GM18861 (cell line): Measurements from ENCODE around the gene WDPCP.
"Not testable (repeated sequence)": the region's sequence is repeated elsewhere in the genome, so short reads cannot be mapped to it uniquely, and the experiment has no call there.

Source experiments
- ATAC-seq: cut with Tn5 transposase; IDR thresholded peaks from one replicate; pipeline ENCODE4 v1.9.1; 2021; ENCODE audit not compliant: unreplicated experiment

Gene WDPCP

DNA sequence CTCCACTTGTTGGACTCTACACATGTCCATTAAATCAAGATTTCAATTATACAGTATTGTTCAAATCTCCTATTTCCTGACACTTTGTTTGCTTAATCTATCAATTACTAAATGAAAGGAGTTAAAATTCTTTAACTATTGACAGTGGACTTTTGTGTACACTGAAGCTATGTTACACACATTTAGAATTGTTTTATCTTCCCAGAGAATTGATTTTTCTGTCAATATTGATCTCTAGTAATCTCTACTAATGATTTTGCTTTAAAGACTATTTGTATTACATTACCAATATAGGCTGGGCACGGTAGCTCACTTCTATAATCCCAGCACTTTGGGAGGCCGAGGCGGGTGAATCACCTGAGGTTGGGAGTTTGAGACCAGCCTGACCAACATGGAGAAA lies 215.7 kb downstream of the WDPCP start:
- ATAC-seq, result no peak

DNA sequence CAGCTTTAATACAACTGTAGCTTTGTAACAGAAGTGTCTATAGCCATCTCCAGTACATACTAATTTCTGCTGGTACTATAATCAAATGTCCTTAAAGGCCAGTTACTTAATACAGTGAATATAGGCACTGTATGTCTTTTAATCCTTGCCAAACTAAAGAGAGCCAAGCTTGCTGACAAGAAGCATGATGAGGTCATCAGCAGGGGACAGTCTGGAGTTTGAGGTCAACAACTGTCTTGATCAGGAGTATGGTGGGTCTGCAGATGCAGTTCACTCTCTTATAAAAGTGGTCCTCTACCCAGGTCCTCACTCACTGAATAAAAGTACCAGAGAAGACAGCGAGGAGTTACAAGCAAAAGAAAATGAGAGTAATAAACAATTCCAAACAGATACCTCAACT lies 219.1 kb downstream of the WDPCP start:
- no peak for ATAC-seq

DNA sequence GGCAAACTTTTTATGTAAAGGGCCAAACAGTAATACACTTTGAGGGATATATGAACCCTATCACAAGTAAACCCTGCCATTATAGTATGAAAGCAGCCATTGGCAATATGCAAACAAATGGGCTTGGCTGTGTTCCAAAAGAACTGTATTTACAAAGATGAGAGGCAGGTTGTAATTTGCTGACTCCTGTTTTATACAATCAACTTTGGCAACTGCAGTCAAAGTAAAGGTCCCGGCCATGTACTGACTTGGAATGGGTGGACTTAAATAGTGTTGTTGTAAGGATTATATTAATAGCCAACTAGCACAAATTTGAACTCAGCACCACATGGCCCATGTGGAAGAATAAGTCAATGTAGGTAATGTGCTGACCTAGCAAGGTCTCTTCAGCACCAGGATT lies 223.4 kb downstream of the WDPCP start:
- no peak for ATAC-seq

DNA sequence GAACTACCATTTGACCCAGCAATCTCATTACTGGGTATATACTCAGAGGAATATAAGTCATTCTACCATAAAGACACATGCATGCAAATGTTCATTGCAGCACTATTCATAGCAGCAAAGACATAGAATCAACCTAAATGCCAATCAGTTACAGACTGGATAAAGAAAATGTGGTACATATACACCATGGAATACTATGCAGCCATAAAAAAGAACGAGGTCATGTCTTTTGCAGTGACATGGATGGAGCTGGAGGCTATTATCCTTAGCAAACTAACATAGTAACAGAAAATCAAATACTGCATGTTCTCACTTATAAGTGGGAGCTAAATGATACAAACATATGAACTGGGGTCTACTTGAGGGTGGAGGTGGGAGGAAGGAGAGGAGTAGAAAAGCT lies 230.6 kb downstream of the WDPCP start:
- not testable (repeated sequence) for ATAC-seq

DNA sequence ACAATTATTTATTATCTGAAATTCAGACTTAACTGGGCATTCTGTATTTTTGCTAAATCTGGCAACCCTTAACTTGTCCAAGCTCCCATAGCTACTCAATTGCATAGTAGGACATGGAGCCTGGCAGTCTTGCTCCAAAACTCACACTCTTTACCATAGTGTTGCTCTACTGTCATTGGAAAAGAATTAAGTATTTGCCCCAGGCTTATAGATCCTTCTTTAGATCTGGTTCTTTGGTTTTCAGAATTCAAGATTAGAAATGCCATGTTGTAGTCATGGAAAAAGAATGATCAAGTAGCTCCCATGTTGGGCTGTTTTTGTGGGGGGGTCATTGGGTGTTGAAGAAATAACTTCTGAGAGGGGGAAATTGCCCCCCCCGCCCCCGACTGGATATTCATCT lies 240.9 kb downstream of the WDPCP start:
- ATAC-seq, result no peak

DNA sequence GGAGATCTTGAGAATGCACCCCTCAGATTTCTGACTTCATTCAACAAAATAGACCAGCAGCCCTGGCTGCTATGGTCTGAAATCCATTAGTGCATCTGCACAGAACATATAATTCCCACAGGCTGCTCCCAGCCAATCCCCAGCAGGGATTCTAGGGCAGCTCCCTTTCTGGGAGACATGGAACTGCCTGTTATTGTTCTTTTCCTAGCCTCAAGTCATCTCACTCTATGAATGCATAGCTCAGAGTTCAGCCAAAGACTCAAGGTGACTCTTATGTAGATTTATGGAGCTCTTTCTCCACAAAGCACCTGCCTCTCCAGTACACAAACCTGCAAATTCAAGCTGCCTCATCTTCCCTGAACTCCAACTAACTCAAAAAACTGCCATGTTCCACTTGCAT lies 241.9 kb downstream of the WDPCP start:
- ATAC-seq, result no peak

DNA sequence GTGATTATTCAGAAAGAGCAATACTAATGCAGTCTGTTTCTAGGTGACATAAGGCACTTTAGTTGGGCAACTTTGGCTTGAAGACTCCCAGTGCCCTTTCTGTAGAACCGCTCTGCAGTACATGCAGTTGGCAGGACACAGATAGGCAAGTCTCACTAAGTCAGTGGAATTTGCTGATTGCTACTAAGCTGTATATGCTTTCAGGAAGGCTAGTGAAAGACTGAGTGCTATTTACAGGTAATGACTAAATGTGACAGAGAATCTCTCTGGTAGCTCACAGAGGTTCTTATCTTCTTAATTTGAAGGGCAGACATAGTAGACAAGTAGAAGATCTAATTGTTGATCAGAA lies 243.0 kb downstream of the WDPCP start:
- no peak for ATAC-seq

DNA sequence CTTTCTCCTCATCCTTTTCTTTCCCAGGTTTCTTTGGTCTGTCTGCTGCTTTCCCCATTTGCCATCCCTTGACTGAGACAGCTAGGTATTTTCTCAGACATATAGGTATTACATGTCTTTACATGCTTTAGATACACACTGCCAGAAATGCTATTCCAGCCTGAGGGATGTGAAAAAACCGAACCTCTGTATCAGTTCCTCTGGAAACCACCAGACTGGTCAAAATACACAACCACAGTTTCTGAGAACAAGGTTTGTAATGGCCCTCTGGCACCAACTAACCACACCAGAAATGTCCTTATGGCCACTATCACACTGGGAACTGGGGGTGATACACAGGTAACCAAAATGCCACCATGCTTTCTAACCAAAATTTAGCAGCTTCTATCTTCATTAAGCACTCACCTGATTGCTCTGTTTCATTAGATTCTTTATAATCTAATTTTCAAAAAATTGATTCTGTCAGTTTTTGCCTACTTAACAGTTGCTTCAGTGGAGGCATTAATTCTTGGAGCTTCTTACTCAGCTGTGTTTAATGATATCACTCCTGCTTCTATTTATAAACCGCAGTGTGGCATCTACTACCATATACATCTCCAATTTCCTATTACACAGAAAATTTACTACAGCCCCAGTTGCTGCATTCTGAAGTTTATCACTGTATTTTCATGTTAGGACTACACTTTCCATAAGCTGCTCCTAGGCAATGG lies 243.5 kb downstream of the WDPCP start:
- ATAC-seq, result no peak

DNA sequence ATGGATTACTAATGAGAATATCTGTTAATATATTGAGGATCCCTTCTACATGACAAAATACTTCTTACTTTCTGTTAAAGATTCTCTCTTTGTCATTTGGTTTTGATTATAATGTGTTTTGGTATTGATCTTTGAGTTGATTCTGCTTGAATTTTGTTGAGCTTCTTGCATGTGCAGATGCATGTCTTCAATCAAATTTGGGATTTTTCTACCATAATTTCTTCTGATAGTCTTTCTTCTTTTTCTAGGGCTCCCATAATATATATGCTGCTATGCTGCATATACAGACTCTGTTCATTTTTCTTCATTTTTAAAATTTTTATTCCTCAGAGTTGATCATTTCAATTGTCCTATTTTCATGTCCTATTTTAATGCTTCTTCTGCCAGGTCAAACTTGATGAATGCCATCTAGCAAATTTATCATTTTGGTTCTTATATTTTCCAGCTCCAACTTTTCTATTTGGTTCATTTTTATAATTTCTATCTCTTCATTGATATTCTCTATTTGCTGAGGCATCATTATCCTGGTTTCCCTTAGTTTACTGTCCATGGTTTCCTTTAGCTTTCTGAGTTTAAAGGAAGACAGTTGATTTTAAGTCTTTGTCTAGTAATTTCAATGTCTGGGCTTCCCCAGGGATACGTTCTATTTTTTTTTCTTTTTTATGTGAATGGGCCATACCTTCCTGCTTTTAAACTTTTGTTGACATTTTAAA lies 244.7 kb downstream of the WDPCP start:
- ATAC-seq, result no peak

DNA sequence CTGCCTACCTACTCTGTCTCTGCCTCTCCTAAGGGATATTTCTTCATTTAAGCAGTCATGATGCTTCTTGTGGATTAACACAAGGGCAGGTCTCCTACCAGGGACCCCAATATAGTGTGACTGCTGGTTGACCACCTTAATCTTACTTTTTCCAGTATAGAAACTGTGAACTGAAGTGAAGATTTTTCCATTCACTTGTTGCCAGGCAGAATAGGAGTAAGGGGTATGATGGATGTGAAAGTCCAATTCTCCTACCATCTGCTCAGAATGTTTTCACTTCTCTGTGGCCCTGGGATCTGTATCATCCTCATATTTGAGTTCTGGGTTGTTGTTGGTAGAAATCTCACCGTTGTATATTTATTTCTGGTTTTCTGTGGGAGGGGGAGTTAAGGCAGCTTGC lies 247.8 kb downstream of the WDPCP start:
- ATAC-seq, result no peak

DNA sequence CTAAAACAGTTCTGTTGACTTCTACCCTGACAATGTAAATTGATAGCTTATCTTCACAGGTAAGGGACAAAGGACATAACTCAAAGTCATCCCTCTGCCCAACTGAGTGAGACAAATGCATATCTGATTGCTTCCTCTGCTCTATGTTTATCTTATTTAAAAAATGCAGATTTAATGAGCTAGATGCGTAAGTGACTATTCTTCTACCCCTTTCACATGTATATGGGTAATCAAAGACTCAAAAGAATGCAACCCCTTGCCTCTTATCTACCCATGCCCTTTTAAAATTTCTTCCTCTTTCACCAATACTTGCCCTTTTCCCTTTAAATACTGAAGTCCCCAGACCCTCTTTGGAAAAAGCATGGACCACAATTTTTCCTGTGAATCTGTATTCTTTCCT lies 253.4 kb downstream of the WDPCP start:
- no peak for ATAC-seq

DNA sequence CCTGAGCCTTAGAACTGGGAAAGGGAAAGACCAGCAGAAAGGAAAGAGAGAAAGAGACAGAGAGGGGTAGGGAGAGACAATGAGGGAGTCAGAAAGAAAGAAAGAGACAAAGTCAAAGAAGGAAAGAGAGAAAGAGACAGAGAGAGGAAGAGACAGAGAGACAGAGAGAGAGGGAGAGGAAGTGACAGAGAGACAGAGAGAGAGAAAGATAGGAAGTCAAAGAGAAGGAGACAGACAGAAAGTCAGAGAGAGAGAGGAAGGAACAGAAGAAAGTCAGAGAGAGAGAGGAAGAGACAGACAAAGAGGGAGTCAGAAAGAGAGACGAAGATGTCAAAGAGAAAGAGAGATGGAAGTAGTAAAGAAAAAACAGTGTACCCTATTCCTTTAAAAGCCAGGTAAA lies 261.8 kb downstream of the WDPCP start:
- ATAC-seq, result no peak

DNA sequence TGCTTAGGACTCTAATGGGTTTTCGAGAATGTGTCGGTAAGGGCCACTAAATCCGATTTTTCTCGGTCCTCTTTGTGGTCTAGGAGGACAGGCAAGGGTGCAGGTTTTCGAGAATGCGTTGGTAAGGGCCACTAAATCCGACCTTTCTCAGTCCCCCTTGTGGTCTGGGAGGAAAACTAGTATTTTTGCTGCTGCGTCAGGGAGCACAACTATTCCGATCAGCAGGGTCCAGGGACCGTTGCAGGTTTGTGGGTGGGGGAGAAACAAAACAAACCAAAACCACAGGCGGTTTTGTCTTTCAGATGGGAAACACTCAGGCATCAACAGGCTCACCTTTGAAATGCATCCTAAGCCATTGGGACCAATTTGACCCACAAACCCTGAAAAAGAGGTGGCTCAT lies 264.6 kb downstream of the WDPCP start:
- not testable (repeated sequence) for ATAC-seq

DNA sequence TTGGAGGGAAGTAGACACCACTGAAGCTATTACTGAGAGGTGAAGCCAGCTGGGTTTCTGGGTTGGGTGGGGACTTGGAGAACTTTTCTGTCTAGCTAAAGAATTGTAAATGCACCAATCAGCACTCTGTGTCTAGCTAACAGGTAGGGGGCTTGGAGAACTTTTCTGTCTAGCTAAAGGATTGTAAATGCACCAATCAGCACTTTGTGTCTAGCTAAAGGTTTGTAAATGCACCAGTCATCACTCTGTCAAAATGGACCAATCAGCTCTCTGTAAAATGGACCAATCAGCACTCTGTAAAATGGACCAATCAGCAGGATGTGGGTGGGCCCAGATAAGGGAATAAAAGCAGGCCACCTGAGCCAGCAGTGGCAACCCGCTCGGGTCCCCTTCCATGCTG lies 266.3 kb downstream of the WDPCP start:
- ATAC-seq, result not testable (repeated sequence)

DNA sequence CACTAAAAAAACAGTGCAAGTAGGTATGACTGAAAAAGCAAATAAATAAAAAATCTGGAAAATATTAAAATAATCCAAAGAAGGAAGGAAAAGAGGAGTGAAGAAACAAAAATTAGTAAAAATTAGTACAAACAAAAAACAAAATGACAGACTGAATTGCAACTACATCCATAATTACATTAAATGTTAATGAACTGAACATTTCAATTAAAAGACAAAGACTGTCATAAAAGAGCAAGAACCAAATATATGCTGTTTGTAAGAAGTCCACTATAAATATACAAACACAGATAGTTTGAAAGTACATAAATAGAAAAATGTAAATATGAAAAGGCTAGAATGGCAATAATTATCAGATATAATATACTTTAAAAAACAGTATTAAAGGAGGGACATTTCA lies 267.6 kb downstream of the WDPCP start:
- no peak for ATAC-seq

DNA sequence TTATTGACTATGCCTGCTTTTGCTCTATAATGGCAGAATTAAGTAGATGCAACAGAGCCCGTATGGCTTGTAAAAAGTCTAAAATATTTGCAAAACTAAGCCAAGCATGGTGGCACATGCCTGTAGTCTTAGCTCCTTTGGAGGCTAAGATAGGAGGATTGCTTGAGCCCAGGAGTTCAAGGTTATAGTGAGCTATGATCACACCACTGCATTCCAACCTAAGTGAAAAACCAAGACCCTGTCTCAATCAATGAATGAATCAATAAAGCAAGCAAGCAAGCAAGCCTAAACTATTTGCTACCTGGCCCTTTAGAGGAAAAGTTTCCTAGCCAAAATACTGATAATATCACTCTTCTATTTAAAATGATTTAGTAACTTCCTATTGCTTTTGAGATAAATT lies 277.7 kb downstream of the WDPCP start:
- no peak for ATAC-seq

DNA sequence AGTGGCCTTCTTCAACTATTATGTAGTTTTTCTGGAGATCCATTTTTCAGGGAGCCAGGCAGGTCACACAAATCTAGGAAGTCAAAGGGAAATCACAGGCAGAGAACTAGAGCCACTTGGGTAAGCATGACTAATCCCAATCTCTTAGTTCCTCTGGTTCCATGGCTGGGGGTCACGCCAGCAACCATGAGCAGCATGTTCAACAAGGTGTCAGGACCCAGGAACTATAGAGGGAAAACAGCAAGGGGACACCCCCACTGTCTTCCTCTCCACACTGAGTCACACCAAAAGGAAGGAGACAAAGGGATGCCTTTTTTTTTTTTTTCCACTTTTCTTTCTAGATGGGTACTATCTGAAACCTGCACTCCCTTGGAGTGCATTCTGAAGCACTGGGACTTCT lies 286.8 kb downstream of the WDPCP start:
- no peak for ATAC-seq

DNA sequence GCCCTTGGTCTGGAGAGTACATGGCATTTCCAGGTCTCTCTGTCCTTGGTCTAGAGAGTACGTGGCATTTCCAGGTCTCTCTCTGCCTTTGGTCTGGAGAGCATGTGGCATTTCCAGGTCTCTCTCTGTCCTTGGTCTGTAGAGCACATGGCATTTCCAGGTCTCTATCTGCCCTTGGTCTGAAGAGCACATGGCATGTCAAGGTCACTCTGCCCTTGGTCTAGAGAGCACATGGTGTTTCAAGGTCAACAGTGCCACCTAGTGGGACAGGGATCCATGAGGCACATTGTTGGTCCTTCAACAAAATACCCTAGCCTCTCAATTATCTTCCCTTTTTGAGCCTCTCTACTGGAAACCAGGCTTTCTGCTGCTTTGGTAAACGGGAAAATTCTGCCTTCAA lies 287.4 kb downstream of the WDPCP start:
- ATAC-seq, result no peak

DNA sequence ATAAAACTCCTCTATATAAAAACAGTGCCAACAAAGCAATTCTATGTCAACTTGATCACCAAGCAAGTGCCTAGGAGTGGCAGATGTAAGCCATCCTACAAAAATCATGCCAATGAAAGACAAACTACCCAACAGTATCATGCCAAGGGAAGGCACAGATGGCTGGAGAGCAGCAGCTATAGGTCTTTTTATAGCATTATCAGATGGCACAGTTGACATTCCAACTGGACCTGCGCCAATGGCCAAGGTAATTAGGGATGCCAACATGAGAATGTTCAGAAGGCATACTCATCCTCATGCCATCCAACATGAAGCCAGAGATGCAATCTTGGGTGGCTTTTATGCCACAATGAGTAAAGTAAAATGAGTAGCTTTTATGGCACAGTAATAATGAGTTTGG lies 300.3 kb downstream of the WDPCP start:
- no peak for ATAC-seq

DNA sequence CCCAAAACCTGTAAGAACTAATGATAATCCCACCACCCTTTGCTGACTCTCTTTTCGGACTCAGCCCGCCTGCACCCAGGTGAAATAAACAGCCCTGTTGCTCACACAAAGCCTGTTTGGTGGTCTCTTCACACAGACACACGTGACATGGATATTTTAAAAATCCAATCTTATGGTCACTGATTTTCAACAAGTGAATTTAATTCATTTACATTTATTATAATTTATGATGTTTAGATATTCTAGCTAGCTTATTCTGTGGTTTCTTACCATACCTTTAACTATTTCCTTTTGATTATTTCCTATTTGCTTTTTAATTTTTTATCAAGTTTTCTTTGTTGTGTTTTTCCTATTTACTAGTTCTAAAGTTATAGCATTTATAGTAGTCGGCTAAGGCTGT lies 301.8 kb downstream of the WDPCP start:
- not testable (repeated sequence) for ATAC-seq

DNA sequence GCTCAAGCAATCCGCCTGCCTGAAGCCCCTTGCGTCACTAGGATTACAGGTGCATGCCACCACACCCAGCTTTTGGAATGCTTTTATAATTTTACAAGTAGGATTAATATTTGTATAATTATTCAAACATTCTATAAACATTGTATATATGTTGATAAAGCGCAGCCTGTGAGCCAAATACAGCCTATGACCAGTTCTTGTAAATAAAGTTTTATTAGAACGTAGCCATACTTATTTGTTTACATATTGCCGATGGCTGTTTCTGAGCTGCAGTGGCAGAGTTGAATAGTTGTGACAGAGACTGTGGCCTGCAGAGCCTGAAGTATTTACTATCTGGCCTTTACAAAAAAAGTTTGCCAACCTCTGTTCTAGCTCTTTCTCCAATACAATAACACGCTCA lies 305.0 kb downstream of the WDPCP start:
- ATAC-seq, result no peak

DNA sequence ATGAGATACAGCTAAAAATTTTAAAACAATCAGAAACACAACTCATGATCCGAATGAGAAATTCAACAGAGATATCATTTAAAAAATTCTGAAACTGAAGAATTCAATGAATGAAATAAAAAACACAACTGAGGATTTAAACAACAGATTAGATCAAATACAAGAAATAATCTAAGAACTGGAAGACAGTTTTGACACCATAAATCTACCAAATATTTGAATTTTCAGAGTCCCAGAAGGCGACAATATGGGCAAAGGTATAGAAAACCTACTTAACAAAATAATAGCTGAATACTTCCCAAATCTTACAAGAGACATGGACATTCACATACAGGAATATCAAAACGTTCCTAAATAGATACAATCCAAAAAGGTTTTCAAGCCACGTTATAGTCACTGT lies 315.7 kb downstream of the WDPCP start:
- no peak for ATAC-seq

DNA sequence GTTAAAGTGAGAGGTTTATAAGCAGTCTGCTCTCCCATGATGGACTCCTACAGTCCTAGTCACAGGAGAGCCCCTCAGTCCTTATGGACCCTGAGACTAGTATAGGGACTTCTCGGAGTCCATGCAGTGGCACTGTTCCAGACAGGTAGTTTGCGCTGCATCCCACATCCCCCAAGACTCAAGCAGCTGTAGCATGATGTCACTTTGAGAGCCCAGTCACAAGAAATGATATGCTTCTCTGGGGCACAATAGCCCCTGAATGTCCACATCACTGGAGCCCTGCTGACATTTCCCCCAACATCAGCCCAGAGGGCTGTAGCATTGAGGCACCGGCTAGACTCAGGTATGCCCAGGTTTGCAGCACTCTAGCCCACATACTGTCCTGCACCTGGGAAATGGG lies 317.6 kb downstream of the WDPCP start:
- ATAC-seq, result no peak
